HTERT RPE-1 (cell line): ENCODE data around the gene SUMO2.

Experiments used
- in situ Hi-C: fragments of 300-500 bp; cut with MboI; formaldehyde crosslinking; loops from 4 replicates; pipeline ENCODE4 v1.14.3; 2020; ENCODE audit warnings: low sequenced_read_pairs

The SUMO2 gene

DNA sequence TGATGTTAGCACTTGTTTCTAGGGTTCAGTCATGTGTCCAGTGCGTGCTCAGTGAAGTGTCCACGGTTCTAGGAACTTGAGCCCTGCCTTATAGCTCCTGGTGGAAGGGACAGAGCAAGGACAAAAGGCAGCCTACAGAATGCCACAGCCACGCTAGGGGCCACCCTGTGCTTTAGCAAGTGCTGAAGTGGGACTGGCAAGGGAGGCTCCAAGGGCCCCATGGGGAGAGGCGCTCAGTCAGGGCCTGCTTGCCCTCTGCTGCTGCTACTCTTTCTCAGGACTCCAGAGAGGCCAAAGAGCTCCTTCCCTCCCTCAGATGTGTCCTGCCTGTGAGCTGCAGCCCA is 58.0 kb downstream of the SUMO2 start:
- in situ Hi-C loops = no loop called here

DNA sequence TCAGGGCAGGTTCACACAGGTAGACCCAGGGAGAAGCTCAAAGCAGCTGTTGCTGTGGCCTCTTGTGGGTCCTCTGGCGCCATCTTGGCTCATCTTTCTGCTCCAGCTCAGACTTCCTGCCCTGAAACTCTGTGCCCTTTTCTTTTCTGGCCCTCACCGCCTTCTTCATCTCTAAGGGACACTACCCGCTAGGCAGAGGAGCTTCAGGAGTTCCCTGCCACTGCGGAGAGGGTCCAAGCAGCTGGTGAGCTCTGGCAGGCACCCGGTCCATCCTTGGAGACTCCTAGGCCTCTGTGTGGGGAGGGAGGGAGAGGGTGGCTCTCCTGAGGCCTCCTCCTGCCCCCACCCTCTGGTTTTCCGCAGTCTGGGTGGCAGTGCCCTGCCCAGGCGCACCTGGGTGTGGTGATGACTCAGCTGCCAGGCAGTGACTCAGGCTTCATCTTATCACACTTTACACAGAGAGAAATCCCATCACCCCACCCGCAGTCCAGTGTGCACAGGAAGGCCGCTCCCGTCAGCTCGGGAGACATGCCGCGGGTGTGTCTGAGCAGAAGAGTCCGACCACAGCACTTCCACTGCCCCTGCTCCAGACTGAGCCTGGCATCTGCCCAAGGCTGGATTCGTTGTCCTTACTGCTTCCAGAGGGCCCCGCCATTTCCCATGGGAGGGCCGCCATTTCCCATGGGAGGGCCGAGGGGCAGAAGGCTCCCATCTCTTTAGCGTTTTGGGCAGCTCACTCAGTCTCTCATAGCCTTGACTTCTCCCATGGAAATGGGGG is 58.5 kb downstream of the SUMO2 start:
- in situ Hi-C loops = no loop called here

DNA sequence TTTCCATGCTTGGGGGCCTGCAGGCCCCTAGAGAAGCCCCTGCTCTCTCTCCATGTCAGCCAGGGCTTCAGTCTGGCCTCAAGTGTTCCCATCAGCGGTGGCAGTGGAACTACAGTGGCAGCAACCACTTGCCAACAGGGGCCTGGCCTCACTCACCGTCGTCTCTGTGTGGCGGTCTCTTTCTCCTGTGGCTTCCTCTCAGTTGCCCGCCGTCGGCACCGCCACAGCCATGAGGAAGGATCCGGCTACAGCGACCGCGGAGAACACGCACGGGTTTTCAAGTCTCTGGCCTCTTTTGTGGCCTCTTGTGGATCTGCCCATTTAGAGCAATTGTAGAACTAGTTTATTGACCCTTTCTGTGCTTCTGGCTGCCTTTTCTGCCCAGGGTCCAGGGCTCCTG is 64.5 kb downstream of the SUMO2 start:
- in situ Hi-C loops = no loop called here

DNA sequence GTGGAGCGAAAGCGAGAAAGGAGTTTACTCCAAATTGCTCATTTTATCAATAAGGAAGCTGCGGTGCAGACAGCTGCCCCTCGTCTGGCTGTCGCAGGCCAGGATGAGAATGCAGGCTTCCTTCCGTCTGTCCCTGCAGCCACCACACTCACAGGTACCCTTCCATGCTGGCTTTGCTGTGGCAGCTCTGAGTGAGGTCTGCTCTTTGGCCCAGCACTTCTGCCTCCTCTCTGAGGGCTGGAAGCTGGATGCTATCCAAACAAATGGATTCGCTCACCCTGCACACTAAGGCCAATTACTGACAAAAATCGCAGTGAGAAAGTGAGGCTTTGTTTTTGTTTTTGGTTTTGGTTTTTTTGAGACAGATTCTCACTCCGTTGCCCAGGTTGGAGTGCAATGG is 66.0 kb downstream of the SUMO2 start:
- in situ Hi-C loops = no loop called here
